GM21381 (cell line): ENCODE results near the gene CA5B.
"Not testable (repeated sequence)": the region's sequence is repeated elsewhere in the genome, so short reads cannot be mapped to it uniquely, and the experiment has no call there.

Source experiments
- ATAC-seq: cut with Tn5 transposase; IDR thresholded peaks from one replicate; pipeline ENCODE4 v1.9.1; 2021; ENCODE audit warnings: mild to moderate bottlenecking, moderate library complexity; ENCODE audit not compliant: unreplicated experiment

The CA5B gene

GRCh38 chrX:15812192-15812938, 74.3 kb downstream of the CA5B start:
- ATAC-seq, result no peak

- no peak for ATAC-seq
These were observed 75.3 kb downstream of the CA5B start for GRCh38 chrX:15813416-15813815.

- ATAC-seq, result no peak
These were observed 76.8 kb downstream of the CA5B start for GRCh38 chrX:15814771-15815365.

- ATAC-seq, result no peak
These were observed 77.8 kb downstream of the CA5B start for GRCh38 chrX:15815779-15816437.

GRCh38 chrX:15816438-15816809, 78.4 kb downstream of the CA5B start:
- ATAC-seq, result no peak

GRCh38 chrX:15816886-15817285, 78.8 kb downstream of the CA5B start:
- no peak for ATAC-seq

- ATAC-seq, result no peak
These were observed 82.3 kb downstream of the CA5B start for GRCh38 chrX:15820106-15821073.

GRCh38 chrX:15822922-15823321, 84.9 kb downstream of the CA5B start:
- ATAC-seq, result no peak

- no peak for ATAC-seq
These were observed 87.9 kb downstream of the CA5B start for GRCh38 chrX:15825936-15826335.

- ATAC-seq, result no peak
These were observed 91.1 kb downstream of the CA5B start for GRCh38 chrX:15829217-15829616.

- not testable (repeated sequence) for ATAC-seq
These were observed 93.3 kb downstream of the CA5B start for GRCh38 chrX:15831347-15831746.

GRCh38 chrX:15834053-15834452, 96.0 kb downstream of the CA5B start:
- no peak for ATAC-seq

GRCh38 chrX:15834827-15835595, 96.9 kb downstream of the CA5B start:
- no peak for ATAC-seq
